ENCODE data around the gene POLR2J2.
"Not testable (repeated sequence)": the region's sequence is repeated elsewhere in the genome, so short reads cannot be mapped to it uniquely, and the experiment has no call there.

The POLR2J2 gene

GRCh38 chr7:102671166-102671955 is at the start of gene POLR2J2:
TSS of gene POLR2J2 (minus strand) at chr7:102671663. CDS start at chr7:102671601, 62 bp downstream.
- H3K27me3 ChIP-seq (replicated peaks); H3K27ac ChIP-seq; H3K36me3 ChIP-seq (replicated peaks); in situ Hi-C loops (cut with HindIII; ENCODE audit: low pct_ligation_motif_present, low sequenced_read_pairs): not testable (repeated sequence)
- peak; percentile 6 for TF ChIP-seq CTCF (IDR thresholded peaks at IDR 0.05; ENCODE audit: low read depth, low read length, missing control alignments)
- DNase-seq = peak; percentile 59
- peak within 1 kb of the TSS; percentile 58 for H3K4me3 ChIP-seq (ENCODE audit: low read depth, low read length)

GRCh38 chr7:102718491-102718890 is 47.0 kb upstream of the POLR2J2 start:
- in situ Hi-C loops (cut with HindIII; ENCODE audit: low pct_ligation_motif_present, low sequenced_read_pairs); DNase-seq; H3K36me3 ChIP-seq (replicated peaks); H3K27me3 ChIP-seq (replicated peaks); H3K27ac ChIP-seq; H3K4me3 ChIP-seq (ENCODE audit: low read depth, low read length): not testable (repeated sequence)

- DNase-seq = peak; percentile 31
These were observed 44.3 kb upstream of the POLR2J2 start for GRCh38 chr7:102715718-102716117.

GRCh38 chr7:102714774-102715522 is 43.5 kb upstream of the POLR2J2 start:
- H3K27me3 ChIP-seq (replicated peaks); H3K27ac ChIP-seq; DNase-seq; in situ Hi-C loops (cut with HindIII; ENCODE audit: low pct_ligation_motif_present, low sequenced_read_pairs); H3K36me3 ChIP-seq (replicated peaks); H3K4me3 ChIP-seq (ENCODE audit: low read depth, low read length): not testable (repeated sequence)

More at GRCh38 chr7:102715718-102716117, 44.3 kb upstream of the POLR2J2 start:
- TF ChIP-seq CTCF (IDR thresholded peaks at IDR 0.05; ENCODE audit: low read depth, low read length, missing control alignments) = peak; percentile 4
- H3K4me3 ChIP-seq (ENCODE audit: low read depth, low read length); in situ Hi-C loops (cut with HindIII; ENCODE audit: low pct_ligation_motif_present, low sequenced_read_pairs); H3K27me3 ChIP-seq (replicated peaks); H3K27ac ChIP-seq; H3K36me3 ChIP-seq (replicated peaks): not testable (repeated sequence)

GRCh38 chr7:102713691-102714080 is 42.2 kb upstream of the POLR2J2 start:
- DNase-seq; H3K4me3 ChIP-seq (ENCODE audit: low read depth, low read length); H3K27me3 ChIP-seq (replicated peaks); in situ Hi-C loops (cut with HindIII; ENCODE audit: low pct_ligation_motif_present, low sequenced_read_pairs); H3K36me3 ChIP-seq (replicated peaks); H3K27ac ChIP-seq: not testable (repeated sequence)

GRCh38 chr7:102713011-102713690 is 41.7 kb upstream of the POLR2J2 start:
- H3K36me3 ChIP-seq (replicated peaks); DNase-seq; in situ Hi-C loops (cut with HindIII; ENCODE audit: low pct_ligation_motif_present, low sequenced_read_pairs); H3K4me3 ChIP-seq (ENCODE audit: low read depth, low read length); H3K27me3 ChIP-seq (replicated peaks); H3K27ac ChIP-seq: not testable (repeated sequence)

- H3K4me3 ChIP-seq (ENCODE audit: low read depth, low read length); H3K27me3 ChIP-seq (replicated peaks); H3K36me3 ChIP-seq (replicated peaks); in situ Hi-C loops (cut with HindIII; ENCODE audit: low pct_ligation_motif_present, low sequenced_read_pairs); H3K27ac ChIP-seq; DNase-seq: not testable (repeated sequence)
These were observed 27.7 kb upstream of the POLR2J2 start for GRCh38 chr7:102698962-102699750.

- H3K4me3 ChIP-seq (ENCODE audit: low read depth, low read length); in situ Hi-C loops (cut with HindIII; ENCODE audit: low pct_ligation_motif_present, low sequenced_read_pairs); H3K36me3 ChIP-seq (replicated peaks); H3K27me3 ChIP-seq (replicated peaks); H3K27ac ChIP-seq: not testable (repeated sequence)
- peak; percentile 28 for DNase-seq
These were observed 26.4 kb upstream of the POLR2J2 start for GRCh38 chr7:102697642-102698512.

GRCh38 chr7:102696009-102696408 is 24.5 kb upstream of the POLR2J2 start:
- H3K36me3 ChIP-seq (replicated peaks); H3K27me3 ChIP-seq (replicated peaks); DNase-seq; in situ Hi-C loops (cut with HindIII; ENCODE audit: low pct_ligation_motif_present, low sequenced_read_pairs); H3K4me3 ChIP-seq (ENCODE audit: low read depth, low read length); H3K27ac ChIP-seq: not testable (repeated sequence)

GRCh38 chr7:102695033-102695552 is 23.6 kb upstream of the POLR2J2 start:
- in situ Hi-C loops (cut with HindIII; ENCODE audit: low pct_ligation_motif_present, low sequenced_read_pairs); H3K36me3 ChIP-seq (replicated peaks); H3K27ac ChIP-seq; H3K27me3 ChIP-seq (replicated peaks); H3K4me3 ChIP-seq (ENCODE audit: low read depth, low read length); DNase-seq: not testable (repeated sequence)

Measured in brain microvascular endothelial cell (primary cell).